OCI-LY1 (cell line): ENCODE data around the gene NDUFB1.
A peak's percentile ranks its signal among the peaks of the same experiment; 100 is the strongest.

Experiments
- H2AFZ ChIP-seq: fragments of 200-600 bp; sonication (generic), shearing (Covaris generic); 2 replicates; pipeline ENCODE4 v1.6.0; 2014; ENCODE audit warnings: antibody characterized with exemption, mild to moderate bottlenecking, low read length
- H3F3A ChIP-seq: fragments of 200-600 bp; sonication (generic), shearing (Covaris generic); 2 replicates; pipeline ENCODE4 v1.6.0; 2014; ENCODE audit warnings: mild to moderate bottlenecking, antibody characterized with exemption, low read length, moderate library complexity; ENCODE audit not compliant: insufficient read depth
- H3K27ac ChIP-seq: fragments of 200-600 bp; sonication (generic); 2 replicates; pipeline ENCODE4 v1.5.1; 2014; ENCODE audit warnings: low read length, mixed run types, mild to moderate bottlenecking, low read depth; ENCODE audit not compliant: poor library complexity, severe bottlenecking
- H3K27me3 ChIP-seq: fragments of 200-600 bp; sonication (generic); 2 replicates; pipeline ENCODE4 v1.6.0; 2014; ENCODE audit warnings: antibody characterized with exemption, mild to moderate bottlenecking, low read length, moderate library complexity; ENCODE audit not compliant: insufficient read depth
- H3K36me3 ChIP-seq: fragments of 200-600 bp; sonication (generic); 2 replicates; pipeline ENCODE4 v1.6.1; 2014; ENCODE audit warnings: mild to moderate bottlenecking, antibody characterized with exemption, low read length, moderate library complexity, mixed read lengths; ENCODE audit not compliant: insufficient read depth
- H3K4me1 ChIP-seq: fragments of 200-600 bp; sonication (generic); 2 replicates; pipeline ENCODE4 v1.5.1; 2014; ENCODE audit warnings: mild to moderate bottlenecking, low read length, moderate library complexity; ENCODE audit not compliant: insufficient read depth, severe bottlenecking
- H3K4me2 ChIP-seq: fragments of 200-600 bp; sonication (generic), shearing (Covaris generic); 2 replicates; pipeline ENCODE4 v1.6.1; 2014; ENCODE audit warnings: low read length
- H3K4me3 ChIP-seq: fragments of 200-600 bp; sonication (generic); 2 replicates; pipeline ENCODE4 v1.5.1; 2014; ENCODE audit warnings: low read length, low read depth, mild to moderate bottlenecking, mixed read lengths; ENCODE audit not compliant: poor library complexity, severe bottlenecking
- H3K79me2 ChIP-seq: fragments of 200-600 bp; shearing (Covaris generic); 2 replicates; pipeline ENCODE4 v1.6.1; 2016; ENCODE audit warnings: mixed run types, low read length, mixed read lengths; ENCODE audit not compliant: insufficient read depth
- H3K9ac ChIP-seq: fragments of 200-600 bp; sonication (generic), shearing (Covaris generic); 2 replicates; pipeline ENCODE4 v1.6.1; 2014; ENCODE audit warnings: mild to moderate bottlenecking, low read length, mixed read lengths
- H3K9me2 ChIP-seq: fragments of 200-600 bp; sonication (generic), shearing (Covaris generic); 2 replicates; pipeline ENCODE4 v1.6.1; 2014; ENCODE audit warnings: low read depth, mild to moderate bottlenecking, low read length, mixed read lengths
- H3K9me3 ChIP-seq: fragments of 200-600 bp; shearing (Covaris generic); 2 replicates; pipeline ENCODE4 v1.6.1; 2014; ENCODE audit warnings: low read length, mixed read lengths
- H4K20me1 ChIP-seq: fragments of 200-600 bp; sonication (generic), shearing (Covaris generic); 2 replicates; pipeline ENCODE4 v1.6.0; 2016; ENCODE audit warnings: mild to moderate bottlenecking, low read length; ENCODE audit not compliant: insufficient read depth
- CTCF ChIP-seq: fragments of 200-600 bp; sonication (generic), shearing (Covaris generic); IDR thresholded peaks from 2 replicates; pipeline ENCODE4 v1.5.1; 2017; ENCODE audit warnings: mild to moderate bottlenecking, antibody characterized with exemption, low read length, moderate library complexity, mixed read lengths
- EZH2 ChIP-seq: fragments of 200-600 bp; sonication (generic), shearing (Covaris generic); IDR thresholded peaks from 2 replicates; pipeline ENCODE4 v1.8.0; 2017; ENCODE audit warnings: borderline replicate concordance, mixed run types, mild to moderate bottlenecking, antibody characterized with exemption, low read length, moderate library complexity, mixed read lengths

Gene NDUFB1

GRCh38 chr14:92103363-92103989, 18.0 kb downstream of the NDUFB1 start:
- Histone ChIP-seq H4K20me1 (no peaks in the 10 kb centered on the region), H3F3A (no peaks in the 10 kb centered on the region), H3K27ac (no peak overlapping the region), H3K4me2 (no peak overlapping the region), H3K4me3 (no peak overlapping the region), H3K36me3 (no peaks in the 10 kb centered on the region), H3K9me3 (no peaks in the 10 kb centered on the region), H3K9ac (no peak overlapping the region), H3K79me2 (peaks cover 51% of the 10 kb centered on the region), H2AFZ (no peak overlapping the region), H3K9me2 (no peaks in the 10 kb centered on the region), H3K27me3 (no peaks in the 10 kb centered on the region), H3K4me1 (peaks cover 43% of the 10 kb centered on the region)
- no peak for TF ChIP-seq CTCF

GRCh38 chr14:92099802-92100201, 21.7 kb downstream of the NDUFB1 start:
- no peaks in the 10 kb centered on the region for H3K9me3 ChIP-seq
- H3K27ac ChIP-seq: no peak overlapping the region
- no peak overlapping the region for H3K4me3 ChIP-seq
- no peak overlapping the region for H2AFZ ChIP-seq
- H3K4me2 ChIP-seq: no peak overlapping the region
- no peaks in the 10 kb centered on the region for H3K9me2 ChIP-seq
- no peaks in the 10 kb centered on the region for H3F3A ChIP-seq
- H3K9ac ChIP-seq: no peak overlapping the region
- peaks cover 50% of the 10 kb centered on the region for H3K79me2 ChIP-seq
- peaks cover 16% of the 10 kb centered on the region for H3K4me1 ChIP-seq
- no peaks in the 10 kb centered on the region for H3K27me3 ChIP-seq
- no peaks in the 10 kb centered on the region for H4K20me1 ChIP-seq
- TF ChIP-seq EZH2: no peak
- no peak for TF ChIP-seq CTCF
- peaks cover 17% of the 10 kb centered on the region for H3K36me3 ChIP-seq

- Histone ChIP-seq H3K27ac (no peak overlapping the region), H3K9me3 (no peaks in the 10 kb centered on the region), H4K20me1 (no peaks in the 10 kb centered on the region), H3K4me2 (no peak overlapping the region), H3F3A (no peaks in the 10 kb centered on the region), H3K27me3 (no peaks in the 10 kb centered on the region), H3K36me3 (peaks cover 33% of the 10 kb centered on the region), H3K9me2 (no peaks in the 10 kb centered on the region), H3K79me2 (peaks cover 7% of the 10 kb centered on the region), H3K4me1 (no peaks in the 10 kb centered on the region), H3K4me3 (no peak overlapping the region), H2AFZ (no peak overlapping the region), H3K9ac (no peak overlapping the region)
- TF ChIP-seq CTCF: peak; percentile 50
- no peak for TF ChIP-seq EZH2
These were observed 28.2 kb downstream of the NDUFB1 start for GRCh38 chr14:92093320-92093719.
